Upper lobe of left lung (tissue), 4 donors: ENCODE data around the gene WFDC10A.

Experiments used
- CTCF ChIP-seq, 6 experiments: fragments of 450-650 bp in 4 of 6; fragments of 200-600 bp in 2 of 6; sonication (generic) in 2 of 6; IDR thresholded peaks; one replicate each; pipeline ENCODE4 v1.5.1; 2016 to 2019; ENCODE audit warnings: antibody characterized with exemption in 6 of 6
- EP300 ChIP-seq, 4 donors: sonication (generic); formaldehyde crosslinking; IDR thresholded peaks; one replicate each; pipeline ENCODE4 v1.5.1; 2017; ENCODE audit warnings: antibody characterized with exemption in 4 of 4, control low read depth in 2 of 4
- POLR2A ChIP-seq, 4 donors: fragments of 450-650 bp; IDR thresholded peaks; one replicate each; pipeline ENCODE4 v1.5.1; 2016 to 2017; ENCODE audit warnings: antibody characterized with exemption in 4 of 4, mild to moderate bottlenecking in 2 of 4
- POLR2AphosphoS5 ChIP-seq, 2 donors: sonication (generic); formaldehyde crosslinking; IDR thresholded peaks; one replicate each; pipeline ENCODE4 v1.5.1; 2017; ENCODE audit warnings: antibody characterized with exemption in 2 of 2

GRCh38 chr20:45588800-45589199, 40.7 kb upstream of the WFDC10A start:
- TF ChIP-seq CTCF (IDR thresholded peaks at IDR 0.05) (no peak), POLR2A (IDR thresholded peaks at IDR 0.05) (no peak), POLR2AphosphoS5 (IDR thresholded peaks at IDR 0.05) (no peak), EP300 (IDR thresholded peaks at IDR 0.05) (no peak)
